ENCODE data around the gene CDKAL1. TPM values are rescaled to one million over a fixed set of nuclear protein-coding genes. Genes with fewer than 3 reads are reported as not detected.
A peak's percentile ranks its signal among the peaks of the same experiment; 100 is the strongest.

The CDKAL1 gene
- total and polyA plus RNA-seq, 9 of the 15 experiments (the other 6 are each of a cell fraction or from before 2014, with no cell fraction given), result 11.2 to 36.3 (median 20.1) TPM

- FAIRE-seq (peak; percentile 44), ATAC-seq (peak; percentile 52), DNase-seq (ENCODE audit: extremely low read depth in 1 of 4, low spot score in 3 of 4) (peak in 2 of 4 experiments; percentile 16 to 27)
- Histone ChIP-seq H3K9me3 (replicated peaks; ENCODE audit: control insufficient read depth, insufficient read depth, low read depth, low read length) (no peaks in the 10 kb centered on the region), H3K4me1 (replicated peaks in 1 of 2; ENCODE audit: control insufficient read depth in 2 of 2, insufficient read depth in 2 of 2, low read length in 2 of 2) (peaks cover 5 to 17% of the 10 kb centered on the region in 2 experiments), H3K4me3 (no peak overlapping the region), H3K36me3 (ENCODE audit: control insufficient read depth, insufficient read depth, low read length) (no peaks in the 10 kb centered on the region), H3K79me2 (ENCODE audit: control insufficient read depth, insufficient read depth, low read length) (no peaks in the 10 kb centered on the region), H3K9me1 (ENCODE audit: control insufficient read depth, insufficient read depth, low read length) (no peaks in the 10 kb centered on the region), H3K27ac (ENCODE audit: extremely low read depth, low read depth, low read length) (peak overlapping the region; percentile 63), H3K27me3 (ENCODE audit: control insufficient read depth in 2 of 2, insufficient read depth in 2 of 2, low read length in 2 of 2) (peaks cover 0 to 10% of the 10 kb centered on the region in 2 experiments; a peak in 3 of 5 replicates), H2AFZ (ENCODE audit: low read depth, low read length) (peak overlapping the region; percentile 86), H3K9ac (ENCODE audit: insufficient read depth in 1 of 2, low read depth in 2 of 2, low read length in 2 of 2) (peak overlapping the region in 1 of 2 experiments; percentile 5; a peak in 1 of 4 replicates), H3K4me2 (ENCODE audit: insufficient read depth, low read length) (peak overlapping the region; percentile 55), H4K20me1 (replicated peaks; ENCODE audit: control insufficient read depth, insufficient read depth, low read length) (no peaks in the 10 kb centered on the region)
- intact Hi-C loops (cut with micrococcal nuclease) (no loop called here), in situ Hi-C loops (cut with MboI) (no loop called here)
- WGBS (ENCODE audit: insufficient coverage, low coverage, missing lambda C conversion rate), result 18% methylated on average over 10 of the region's 10 CpGs
- CTCF ChIA-PET (ENCODE audit: low intra/inter-chr PET ratio), result no interaction called here
- BruUV-seq (replicated peaks), result no TSS peak
- POLR2A ChIA-PET, result interaction anchor here (0.6 to 1.2 kb wide), 3 partner anchors 9 to 17 kb away, joined by 3 read pairs; no protein-coding TSS in a partner anchor
- TF ChIP-seq POLR2H (tag; IDR thresholded peaks at IDR 0.05; ENCODE audit: low read depth) (peak; percentile 44; the same call in 1 of the 2 replicates), ZNF79 (CRISPR knock-in tag; IDR thresholded peaks at IDR 0.05; ENCODE audit: low read depth) (no peak), FOSL1 (tag; conservative IDR thresholded peaks at IDR 0.05) (peak; percentile 69; the same call in 1 of the 2 replicates), ZNF583 (CRISPR knock-in tag; IDR thresholded peaks at IDR 0.05) (0 out of 2 replicates have a peak, but pooled peaks have one; percentile 13), NFRKB (IDR thresholded peaks at IDR 0.05; ENCODE audit: low read depth) (peak; percentile 29; the same call in 1 of the 2 replicates), DMBX1 (CRISPR knock-in tag; IDR thresholded peaks at IDR 0.05; ENCODE audit: borderline replicate concordance) (0 out of 2 replicates have a peak, but pooled peaks have one; percentile 39), ZNF780A (CRISPR knock-in tag; IDR thresholded peaks at IDR 0.05) (no peak)
- TF ChIP-seq, protein P1, sequence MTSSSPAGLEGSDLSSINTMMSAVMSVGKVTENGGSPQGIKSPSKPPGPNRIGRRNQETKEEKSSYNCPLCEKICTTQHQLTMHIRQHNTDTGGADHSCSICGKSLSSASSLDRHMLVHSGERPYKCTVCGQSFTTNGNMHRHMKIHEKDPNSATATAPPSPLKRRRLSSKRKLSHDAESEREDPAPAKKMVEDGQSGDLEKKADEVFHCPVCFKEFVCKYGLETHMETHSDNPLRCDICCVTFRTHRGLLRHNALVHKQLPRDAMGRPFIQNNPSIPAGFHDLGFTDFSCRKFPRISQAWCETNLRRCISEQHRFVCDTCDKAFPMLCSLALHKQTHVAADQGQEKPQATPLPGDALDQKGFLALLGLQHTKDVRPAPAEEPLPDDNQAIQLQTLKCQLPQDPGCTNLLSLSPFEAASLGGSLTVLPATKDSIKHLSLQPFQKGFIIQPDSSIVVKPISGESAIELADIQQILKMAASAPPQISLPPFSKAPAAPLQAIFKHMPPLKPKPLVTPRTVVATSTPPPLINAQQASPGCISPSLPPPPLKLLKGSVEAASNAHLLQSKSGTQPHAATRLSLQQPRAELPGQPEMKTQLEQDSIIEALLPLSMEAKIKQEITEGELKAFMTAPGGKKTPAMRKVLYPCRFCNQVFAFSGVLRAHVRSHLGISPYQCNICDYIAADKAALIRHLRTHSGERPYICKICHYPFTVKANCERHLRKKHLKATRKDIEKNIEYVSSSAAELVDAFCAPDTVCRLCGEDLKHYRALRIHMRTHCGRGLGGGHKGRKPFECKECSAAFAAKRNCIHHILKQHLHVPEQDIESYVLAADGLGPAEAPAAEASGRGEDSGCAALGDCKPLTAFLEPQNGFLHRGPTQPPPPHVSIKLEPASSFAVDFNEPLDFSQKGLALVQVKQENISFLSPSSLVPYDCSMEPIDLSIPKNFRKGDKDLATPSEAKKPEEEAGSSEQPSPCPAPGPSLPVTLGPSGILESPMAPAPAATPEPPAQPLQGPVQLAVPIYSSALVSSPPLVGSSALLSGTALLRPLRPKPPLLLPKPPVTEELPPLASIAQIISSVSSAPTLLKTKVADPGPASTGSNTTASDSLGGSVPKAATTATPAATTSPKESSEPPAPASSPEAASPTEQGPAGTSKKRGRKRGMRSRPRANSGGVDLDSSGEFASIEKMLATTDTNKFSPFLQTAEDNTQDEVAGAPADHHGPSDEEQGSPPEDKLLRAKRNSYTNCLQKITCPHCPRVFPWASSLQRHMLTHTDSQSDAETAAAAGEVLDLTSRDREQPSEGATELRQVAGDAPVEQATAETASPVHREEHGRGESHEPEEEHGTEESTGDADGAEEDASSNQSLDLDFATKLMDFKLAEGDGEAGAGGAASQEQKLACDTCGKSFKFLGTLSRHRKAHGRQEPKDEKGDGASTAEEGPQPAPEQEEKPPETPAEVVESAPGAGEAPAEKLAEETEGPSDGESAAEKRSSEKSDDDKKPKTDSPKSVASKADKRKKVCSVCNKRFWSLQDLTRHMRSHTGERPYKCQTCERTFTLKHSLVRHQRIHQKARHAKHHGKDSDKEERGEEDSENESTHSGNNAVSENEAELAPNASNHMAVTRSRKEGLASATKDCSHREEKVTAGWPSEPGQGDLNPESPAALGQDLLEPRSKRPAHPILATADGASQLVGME (CRISPR knock-in tag; IDR thresholded peaks at IDR 0.05), result 0 out of 2 replicates have a peak, but pooled peaks have one; percentile 35
- TF ChIP-seq, protein P2, sequence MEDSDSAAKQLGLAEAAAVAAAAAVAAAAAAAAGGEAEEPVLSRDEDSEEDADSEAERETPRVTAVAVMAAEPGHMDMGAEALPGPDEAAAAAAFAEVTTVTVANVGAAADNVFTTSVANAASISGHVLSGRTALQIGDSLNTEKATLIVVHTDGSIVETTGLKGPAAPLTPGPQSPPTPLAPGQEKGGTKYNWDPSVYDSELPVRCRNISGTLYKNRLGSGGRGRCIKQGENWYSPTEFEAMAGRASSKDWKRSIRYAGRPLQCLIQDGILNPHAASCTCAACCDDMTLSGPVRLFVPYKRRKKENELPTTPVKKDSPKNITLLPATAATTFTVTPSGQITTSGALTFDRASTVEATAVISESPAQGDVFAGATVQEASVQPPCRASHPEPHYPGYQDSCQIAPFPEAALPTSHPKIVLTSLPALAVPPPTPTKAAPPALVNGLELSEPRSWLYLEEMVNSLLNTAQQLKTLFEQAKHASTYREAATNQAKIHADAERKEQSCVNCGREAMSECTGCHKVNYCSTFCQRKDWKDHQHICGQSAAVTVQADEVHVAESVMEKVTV (CRISPR knock-in tag; IDR thresholded peaks at IDR 0.05), result peak; percentile 30; the same call in 1 of the 2 replicates
- TF ChIP-seq, protein P3, sequence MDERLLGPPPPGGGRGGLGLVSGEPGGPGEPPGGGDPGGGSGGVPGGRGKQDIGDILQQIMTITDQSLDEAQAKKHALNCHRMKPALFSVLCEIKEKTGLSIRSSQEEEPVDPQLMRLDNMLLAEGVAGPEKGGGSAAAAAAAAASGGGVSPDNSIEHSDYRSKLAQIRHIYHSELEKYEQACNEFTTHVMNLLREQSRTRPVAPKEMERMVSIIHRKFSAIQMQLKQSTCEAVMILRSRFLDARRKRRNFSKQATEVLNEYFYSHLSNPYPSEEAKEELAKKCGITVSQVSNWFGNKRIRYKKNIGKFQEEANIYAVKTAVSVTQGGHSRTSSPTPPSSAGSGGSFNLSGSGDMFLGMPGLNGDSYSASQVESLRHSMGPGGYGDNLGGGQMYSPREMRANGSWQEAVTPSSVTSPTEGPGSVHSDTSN (CRISPR knock-in tag; IDR thresholded peaks at IDR 0.05; ENCODE audit: low read depth), result no peak
- TF ChIP-seq, protein P3 (tag; conservative IDR thresholded peaks at IDR 0.05; ENCODE audit: low read depth), result peak; percentile 52
These were observed 730.2 kb downstream of the CDKAL1 start for GRCh38 chr6:21264288-21265033.

Measured in K562 (cell line).